ENCODE measurements around the gene ZNF367.

DNA sequence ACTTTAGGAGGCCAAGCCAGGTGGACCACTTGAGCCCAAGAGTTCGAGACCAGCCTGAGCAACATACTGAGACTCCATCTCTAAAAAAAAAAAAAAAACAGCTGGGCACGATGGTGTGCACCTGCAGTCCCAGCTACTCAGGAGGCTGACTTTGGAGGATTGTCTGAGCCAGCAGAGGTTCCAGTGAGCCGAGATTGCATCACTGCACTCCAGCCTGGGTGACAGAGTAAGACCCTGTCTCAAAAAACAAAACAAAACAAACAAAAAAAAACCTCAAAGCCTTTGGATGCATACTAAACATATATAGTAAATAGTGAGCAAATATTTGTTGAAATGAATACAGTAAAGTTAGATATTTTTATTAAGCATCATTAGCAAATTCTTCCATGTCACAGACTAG is 40.0 kb downstream of the ZNF367 start:
- TF ChIP-seq EZH2phosphoT487 (IDR thresholded peaks at IDR 0.05; ENCODE audit: borderline replicate concordance, low read length): no peak
- TF ChIP-seq, protein P1, sequence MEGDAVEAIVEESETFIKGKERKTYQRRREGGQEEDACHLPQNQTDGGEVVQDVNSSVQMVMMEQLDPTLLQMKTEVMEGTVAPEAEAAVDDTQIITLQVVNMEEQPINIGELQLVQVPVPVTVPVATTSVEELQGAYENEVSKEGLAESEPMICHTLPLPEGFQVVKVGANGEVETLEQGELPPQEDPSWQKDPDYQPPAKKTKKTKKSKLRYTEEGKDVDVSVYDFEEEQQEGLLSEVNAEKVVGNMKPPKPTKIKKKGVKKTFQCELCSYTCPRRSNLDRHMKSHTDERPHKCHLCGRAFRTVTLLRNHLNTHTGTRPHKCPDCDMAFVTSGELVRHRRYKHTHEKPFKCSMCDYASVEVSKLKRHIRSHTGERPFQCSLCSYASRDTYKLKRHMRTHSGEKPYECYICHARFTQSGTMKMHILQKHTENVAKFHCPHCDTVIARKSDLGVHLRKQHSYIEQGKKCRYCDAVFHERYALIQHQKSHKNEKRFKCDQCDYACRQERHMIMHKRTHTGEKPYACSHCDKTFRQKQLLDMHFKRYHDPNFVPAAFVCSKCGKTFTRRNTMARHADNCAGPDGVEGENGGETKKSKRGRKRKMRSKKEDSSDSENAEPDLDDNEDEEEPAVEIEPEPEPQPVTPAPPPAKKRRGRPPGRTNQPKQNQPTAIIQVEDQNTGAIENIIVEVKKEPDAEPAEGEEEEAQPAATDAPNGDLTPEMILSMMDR (conservative IDR thresholded peaks at IDR 0.05; ENCODE audit: low read depth, low read length): no peak
- no peak for TF ChIP-seq EZH2 (IDR thresholded peaks at IDR 0.05; ENCODE audit: low read length, unreplicated experiment)
